PC-9 (cell line): ENCODE measurements around the gene HDGFL2.
"Not testable (repeated sequence)": the region's sequence is repeated elsewhere in the genome, so short reads cannot be mapped to it uniquely, and the experiment has no call there.

Experiments used
- CTCF ChIP-seq: fragments of 200-600 bp; sonication (generic); conservative IDR thresholded peaks from 2 replicates; pipeline ENCODE4 v1.6.1; 2017; ENCODE audit warnings: mixed run types, antibody characterized with exemption, mild to moderate bottlenecking, moderate library complexity
- EZH2 ChIP-seq: fragments of 200-600 bp; sonication (generic); IDR thresholded peaks from 2 replicates; pipeline ENCODE4 v1.8.0; 2017; ENCODE audit warnings: antibody characterized with exemption, low read depth

- TF ChIP-seq CTCF, EZH2: not testable (repeated sequence)
Observed at GRCh38 chr19:4527377-4527776, 55.3 kb downstream of the HDGFL2 start.
